GM19463 (cell line): Measurements from ENCODE around the gene MRGPRF.

Experiments
- ATAC-seq: cut with Tn5 transposase; IDR thresholded peaks from one replicate; pipeline ENCODE4 v1.9.1; 2021; ENCODE audit warnings: mild to moderate bottlenecking, moderate library complexity; ENCODE audit not compliant: unreplicated experiment

Gene MRGPRF

DNA sequence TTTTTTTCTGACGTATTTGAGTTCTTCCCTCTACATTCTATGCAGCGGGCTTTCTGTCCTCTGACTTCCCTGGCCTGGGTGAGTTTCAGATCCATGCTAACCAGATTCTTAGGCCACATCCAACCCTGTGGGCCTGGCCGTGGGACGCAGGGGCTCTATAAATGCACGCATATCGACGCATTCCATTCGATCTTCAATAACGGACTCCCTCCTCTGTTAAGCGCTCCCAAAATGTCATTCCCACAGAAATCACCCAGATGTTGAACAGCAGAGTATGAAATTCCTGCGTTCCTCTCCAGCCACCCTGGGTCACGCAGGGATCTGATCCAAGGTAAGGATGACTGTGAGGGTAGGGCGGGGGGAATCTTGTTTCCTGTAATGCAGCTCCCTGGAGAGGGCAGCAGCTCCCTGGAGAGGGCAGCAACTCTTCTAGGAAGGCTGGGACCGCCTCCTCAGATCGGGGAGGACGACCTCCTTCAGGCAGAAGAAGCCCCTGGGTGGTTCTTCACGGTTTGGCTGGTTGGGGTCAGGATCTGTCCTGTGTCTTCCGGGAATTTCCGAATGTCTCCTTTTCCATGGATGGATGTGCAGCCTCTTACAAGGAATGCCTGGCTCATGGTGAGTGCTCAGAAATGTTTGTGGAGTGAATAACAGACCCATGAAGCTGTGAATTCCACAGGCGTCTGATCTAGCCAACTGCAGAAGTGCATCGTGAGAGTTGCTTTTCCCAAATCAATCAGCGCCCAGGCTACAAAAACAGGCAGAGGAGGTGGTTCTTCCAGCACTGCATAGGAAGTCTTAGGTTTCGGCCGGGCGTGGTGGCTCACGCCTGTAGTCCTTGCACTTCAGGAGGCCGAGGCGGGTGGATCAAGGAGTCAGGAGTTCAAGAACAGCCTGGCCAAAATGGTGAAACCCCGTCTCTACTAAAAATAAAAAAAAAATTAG, 44.5 kb downstream of the MRGPRF start:
- ATAC-seq, result no peak

DNA sequence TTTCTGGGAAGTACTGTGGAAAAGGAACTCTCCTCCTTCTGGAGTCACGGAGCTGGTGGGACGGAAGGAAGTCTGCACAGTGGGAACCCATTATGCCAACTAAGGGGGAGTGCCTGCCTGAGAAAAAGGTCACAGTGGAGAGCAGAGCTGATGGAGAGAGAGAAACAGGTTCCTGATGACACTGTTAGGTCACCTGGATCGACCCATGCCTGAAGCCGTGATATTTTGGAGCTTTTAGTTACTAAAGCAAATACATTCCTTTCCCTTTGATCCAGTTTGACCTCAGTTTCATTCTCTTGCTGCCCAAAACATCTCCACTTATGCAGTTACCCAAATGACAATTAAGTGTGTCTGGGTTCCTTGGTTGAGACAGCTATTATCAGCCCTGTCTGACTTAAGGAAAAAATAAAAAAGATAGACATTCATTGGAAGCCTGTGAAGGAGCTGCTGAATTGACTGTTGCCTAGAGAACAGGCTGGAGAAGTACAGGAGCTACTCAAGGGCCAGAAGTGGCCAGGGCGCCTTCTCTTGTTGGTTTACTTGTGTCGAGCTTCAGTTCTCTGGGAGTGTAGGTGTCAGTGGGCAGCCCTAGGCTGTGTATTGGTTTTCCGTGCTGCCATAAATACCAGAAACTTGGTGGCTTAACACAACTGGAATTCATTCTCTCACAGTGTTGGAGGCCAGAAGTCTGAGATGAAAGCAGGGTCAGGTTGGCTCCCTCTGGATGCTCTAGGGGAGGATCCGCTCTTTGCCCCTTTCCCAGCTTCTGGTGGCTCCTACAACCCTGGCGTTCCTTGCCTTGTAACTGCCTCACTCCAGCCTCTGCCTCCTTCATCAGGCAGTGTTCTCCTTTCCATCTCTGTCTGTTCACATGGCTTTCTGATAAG, 45.9 kb downstream of the MRGPRF start:
- ATAC-seq, result no peak

DNA sequence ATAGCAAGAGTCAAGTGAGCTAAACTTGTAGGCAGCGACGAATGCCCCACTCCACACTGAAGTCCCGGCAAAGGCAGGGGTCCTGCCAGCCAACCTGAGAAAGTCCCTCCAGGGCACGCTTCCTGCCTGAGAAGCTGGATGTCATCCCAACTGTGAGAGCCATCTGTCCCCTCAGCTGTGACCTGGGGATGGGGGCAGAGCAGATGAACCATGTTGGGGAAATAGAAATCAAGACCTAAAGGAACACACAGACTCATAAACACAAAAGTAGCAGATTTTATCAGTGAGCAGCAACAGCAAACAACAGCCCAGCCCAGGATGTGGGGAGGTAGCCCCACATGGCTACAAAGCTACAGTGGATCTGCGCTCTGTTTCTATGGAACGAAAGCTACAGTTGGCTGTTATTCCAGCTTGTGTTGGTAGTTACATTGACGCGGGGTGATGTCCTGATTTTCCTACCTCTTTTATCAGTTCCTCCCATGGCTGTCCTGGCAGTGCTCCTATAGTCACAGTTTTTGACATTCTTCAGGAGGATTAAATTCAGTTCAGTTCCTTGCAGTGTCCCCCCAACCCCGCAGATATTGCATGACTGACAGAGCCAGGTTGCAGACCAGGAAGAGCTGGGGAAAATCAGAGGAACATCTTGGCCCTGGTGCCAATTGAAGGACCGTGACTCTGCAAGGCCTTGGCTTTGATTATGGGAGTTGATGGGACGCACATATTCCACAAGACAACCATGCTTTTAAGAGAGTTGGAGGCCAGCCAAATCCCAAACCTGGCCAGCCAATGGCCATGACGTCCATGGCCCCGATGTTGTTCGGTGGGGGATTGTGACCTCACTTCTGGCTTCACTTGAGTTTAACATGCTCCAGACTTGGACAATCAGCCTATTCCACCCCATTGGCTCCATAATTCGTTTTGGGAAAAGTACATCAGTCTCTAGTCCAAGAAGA, 46.9 kb downstream of the MRGPRF start:
- ATAC-seq, result no peak

DNA sequence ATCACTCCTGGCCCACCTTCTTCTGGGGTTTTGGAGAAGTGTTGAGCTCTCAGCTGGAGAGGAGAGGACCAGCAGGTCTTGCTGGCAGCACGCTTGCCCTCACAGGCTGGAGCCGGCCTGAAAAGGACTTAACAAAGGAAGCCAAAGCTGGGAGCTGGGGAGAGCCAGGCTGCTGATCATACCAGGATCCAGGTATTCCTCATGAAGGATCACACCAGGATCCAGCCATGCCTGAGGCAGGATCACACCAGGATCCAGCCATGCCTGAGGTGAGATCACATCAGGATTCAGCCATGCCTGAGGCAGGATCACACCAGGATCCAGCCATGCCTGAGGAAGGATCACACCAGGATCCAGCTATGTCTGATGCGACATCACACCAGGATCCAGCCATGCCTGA, 49.3 kb downstream of the MRGPRF start:
- no peak for ATAC-seq

DNA sequence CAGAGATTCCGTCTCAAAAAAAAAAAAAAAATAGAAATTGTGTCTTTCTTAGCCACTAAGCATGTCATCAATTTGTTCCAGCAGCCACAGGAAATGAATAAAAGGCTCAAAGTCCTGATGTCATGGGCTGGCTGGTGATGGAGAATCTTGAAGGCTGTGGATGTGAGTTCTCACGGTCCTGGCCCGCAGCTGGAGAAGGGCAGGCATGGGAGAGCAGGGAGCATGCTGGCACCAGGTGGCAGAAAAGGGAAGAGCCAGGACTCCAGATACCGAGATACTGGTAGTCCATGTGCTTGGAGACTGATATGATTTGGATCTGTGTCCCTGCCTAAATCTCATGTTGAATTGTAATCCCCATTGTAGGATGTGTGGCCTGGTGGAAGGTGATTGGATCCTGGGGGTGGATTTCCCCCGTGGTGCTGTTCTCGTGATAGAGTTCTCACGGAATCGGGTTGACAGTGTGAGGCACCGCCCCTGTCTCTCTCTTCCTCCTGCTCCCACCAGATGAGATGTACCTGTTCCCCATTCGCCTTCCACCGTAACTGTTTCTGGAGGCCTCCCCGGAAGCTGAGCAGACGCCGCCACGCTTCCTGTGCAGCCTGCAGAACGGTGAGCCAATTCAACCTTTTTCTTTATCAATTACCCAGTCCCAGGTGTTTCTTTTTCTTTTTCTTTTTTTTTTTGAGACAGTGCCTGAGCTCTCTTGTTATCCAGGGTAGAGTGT, 50.4 kb downstream of the MRGPRF start:
- no peak for ATAC-seq

DNA sequence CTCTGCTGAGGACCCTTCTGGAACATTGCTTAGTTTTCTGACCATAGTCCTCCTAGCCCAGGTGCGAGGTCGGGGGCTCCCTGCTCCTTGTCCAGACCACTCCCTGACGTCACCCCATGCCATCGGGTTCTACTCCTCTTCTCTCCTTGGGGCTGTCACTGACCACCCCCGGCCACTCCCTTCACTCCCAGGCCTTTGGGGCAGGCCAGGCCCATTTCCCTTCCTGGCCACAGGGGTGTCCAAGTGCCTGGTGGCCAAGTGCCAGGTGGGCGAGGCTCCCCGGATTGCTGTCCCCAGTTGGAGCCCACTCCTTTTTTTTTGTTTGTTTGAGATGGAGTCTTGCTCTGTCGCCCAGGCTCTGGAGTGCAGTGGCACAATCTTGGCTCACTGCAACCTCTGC, 51.8 kb downstream of the MRGPRF start:
- ATAC-seq, result no peak

DNA sequence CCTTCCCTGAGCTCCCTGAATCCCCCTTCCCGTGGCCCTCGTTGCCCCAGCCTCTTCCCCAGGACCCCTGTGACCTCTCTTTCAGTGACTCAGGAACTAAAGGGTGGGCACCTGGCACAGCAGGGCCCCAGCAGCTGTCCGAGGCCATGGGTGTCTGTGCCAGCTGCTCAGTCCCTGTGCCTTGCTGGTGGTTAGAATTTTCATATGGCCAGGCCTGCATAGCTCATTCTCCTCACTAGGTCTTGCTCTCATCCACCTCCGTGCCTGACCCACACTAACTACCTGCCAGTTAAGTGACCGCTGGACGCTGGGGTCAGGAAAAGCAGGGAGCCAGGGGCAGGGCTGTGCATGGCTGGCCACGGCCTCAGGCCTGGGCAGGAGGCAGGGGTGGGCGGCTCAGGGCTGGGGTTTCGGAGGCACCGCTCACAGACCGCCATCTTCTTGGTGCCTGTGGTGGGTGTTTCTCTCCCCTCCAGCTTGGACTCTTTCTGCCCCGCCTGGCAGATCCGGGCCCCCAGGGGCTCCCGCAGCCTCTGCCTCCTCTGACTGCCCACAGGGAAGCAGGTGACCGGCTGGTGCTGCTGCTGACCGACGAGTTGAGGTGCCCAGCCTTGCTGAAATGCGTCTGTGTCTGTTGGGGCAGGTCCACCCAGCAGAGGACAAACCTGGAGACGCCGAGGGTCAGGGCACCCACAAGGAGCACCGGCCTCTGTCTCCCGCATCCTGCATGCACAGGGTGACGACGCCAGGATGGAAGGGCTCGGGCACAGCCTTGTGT, 52.6 kb downstream of the MRGPRF start:
- ATAC-seq, result no peak

DNA sequence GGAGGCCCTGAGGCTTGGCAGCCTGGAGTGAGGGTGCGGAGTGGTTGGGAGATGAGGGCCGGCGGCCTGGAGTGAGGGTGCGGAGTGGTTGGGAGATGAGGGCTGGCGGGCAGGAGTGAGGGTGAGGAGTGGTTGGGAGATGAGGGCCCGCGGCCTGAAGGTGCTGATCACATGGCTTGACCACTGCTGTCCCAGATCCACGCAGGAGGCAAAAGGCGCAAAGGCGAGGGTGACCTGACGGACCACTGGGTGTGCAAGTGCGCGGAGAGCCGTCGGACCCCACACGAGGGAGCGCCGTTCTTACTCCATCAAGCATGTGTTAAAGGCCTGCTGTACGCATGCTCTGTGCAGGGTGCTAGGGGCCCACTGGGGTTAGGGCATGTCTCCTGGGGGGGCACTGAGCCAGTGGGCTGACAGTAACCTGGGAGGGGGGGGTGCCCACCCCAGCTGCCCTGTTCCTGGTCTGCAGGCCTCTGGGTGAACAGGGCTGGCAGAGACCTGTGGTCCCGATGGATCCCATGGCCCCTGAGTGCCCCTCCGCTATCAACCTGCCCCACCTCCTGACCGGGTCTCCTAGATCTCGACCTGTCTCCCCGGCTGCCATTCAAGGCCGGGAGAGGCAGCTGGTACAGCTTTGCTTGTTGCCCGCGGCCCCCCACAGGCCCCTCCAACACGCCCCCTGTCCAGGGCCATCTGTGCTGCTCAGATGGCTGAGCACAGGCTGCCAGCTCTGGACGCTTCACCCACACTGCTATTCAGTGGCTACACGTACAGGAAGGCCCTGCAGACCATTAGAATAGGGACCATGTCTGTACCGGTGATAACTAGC, 53.4 kb downstream of the MRGPRF start:
- no peak for ATAC-seq

DNA sequence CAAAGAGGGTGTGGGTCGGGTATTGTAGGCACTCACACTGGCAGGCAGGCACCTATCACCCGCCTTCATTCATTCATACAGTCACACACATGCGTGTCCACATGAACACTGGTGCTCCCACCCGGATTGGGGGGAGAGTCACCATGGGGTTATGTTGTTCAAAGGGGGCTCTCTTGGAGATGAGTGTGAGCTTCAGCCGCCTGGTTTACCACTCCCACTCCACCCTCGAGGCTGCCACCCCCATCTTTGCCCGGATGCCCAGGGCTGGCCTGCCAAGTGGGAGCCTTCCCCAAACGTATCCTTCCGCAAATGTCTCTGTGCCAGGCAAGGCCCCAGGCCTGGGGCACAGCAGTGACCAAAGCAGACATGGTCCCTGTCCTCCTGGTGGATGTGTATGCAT, 54.8 kb downstream of the MRGPRF start:
- ATAC-seq, result no peak

DNA sequence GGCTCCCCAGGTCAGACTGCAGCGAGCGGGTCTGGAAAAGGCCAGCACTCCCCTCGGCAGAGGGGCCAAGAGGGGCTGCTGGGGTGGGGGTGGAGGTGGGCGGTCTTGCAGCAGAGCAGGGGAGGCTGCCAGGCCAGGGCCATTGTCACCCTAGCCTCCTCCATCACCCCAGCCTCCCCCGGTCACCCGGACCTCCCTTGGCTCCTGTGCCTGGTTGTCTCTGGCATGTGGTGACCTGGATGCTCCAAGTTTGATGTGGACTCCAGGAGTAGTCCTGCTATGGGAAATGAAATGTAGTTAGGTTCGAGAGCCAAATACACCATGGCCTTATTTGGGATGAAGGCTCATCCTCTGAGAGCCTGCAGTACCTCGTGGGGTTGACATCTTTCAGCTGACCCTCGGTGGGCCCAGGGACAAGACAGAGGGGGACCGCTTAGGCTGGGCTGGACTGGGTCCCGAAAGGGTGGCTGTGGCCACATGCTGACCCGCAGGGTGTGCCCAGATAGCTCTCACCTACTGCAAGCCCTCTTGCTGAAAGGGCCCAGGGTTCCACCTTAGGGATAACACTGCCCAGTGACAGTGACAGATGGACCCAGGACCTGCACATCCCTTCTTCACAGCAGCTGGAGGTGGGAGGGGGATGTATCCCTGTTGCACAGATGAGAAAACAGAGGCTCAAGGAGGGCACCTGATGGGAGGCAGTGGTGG, 56.3 kb downstream of the MRGPRF start:
- ATAC-seq, result no peak

DNA sequence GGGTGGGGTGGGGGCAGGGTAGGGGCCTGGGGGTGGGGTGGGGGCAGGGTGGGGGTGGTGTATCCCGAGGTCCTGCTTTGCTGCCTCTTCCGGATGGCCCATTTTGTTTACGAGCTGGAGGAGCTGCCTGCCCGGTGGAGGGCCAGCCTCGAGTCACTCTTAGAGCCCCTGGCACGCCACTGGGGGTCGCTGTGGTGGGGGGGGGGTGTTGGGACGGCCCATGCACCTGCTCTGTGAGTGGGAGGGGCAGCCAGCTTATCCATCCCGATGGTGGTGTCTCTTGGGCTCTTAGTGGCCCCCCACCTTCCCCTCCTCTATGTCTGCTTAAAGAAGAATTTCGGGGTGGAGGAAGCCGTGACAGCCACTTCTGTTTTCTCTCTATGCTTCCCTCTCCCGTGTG, 56.9 kb downstream of the MRGPRF start:
- ATAC-seq, result no peak

DNA sequence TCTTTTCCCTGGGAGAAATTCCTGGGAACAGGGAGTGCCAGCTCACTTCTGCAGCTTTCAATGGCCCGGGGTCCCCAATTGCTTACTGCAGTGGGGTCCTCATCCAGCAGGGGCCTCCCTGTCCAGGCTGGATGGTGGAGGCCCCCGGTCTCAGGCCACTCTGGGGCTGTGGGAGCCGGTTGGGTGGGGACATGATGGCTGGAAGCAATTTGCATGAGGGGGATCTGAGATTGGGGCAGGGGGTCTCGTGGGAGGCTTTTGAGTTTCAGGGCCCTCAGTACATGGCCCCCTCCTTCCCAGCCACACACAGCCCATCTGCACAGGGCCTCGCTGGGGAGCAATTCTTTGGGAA, 57.5 kb downstream of the MRGPRF start:
- no peak for ATAC-seq

DNA sequence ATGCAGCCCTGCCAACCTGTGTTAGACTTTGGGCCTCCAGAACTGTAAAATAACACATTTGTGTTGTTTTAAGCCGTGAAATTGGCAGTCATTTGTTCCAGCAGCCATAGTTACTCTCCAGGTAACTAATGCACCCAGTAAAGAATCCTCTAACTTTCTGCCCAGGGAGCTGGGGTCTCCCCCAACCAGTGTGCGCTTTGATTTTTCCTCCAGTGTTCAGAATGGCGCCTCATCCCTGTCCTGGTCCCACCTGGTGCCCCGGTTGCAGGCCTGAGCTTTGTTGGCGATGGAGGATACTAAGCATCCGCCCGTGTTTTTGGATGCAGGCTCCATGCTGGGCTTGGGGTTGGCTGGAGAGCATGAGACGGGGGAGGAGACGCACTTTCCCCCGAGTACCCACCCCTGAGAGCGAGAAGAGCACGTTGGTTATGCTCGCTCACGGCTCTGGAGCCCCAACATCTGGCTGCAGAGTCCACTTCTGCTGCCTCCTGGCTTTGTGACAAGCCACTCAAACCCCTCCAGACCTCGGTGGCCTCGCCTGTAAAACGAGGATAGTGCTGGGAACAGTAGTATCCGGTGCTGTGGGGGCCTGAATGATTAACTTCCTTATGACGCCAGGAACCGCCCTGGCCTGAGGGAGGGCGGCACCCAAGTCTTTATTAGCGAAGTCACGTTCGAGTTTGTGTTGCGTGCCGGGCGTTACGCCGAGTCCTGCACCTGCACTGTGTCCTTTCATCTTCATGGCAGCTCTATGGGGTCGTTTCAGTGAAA, 58.0 kb downstream of the MRGPRF start:
- no peak for ATAC-seq
